Activated T-helper 1 cell treated with anti-CD3 and anti-CD28 coated beads, Interleukin-2, amount 50 U/mL, for 16 hours (primary cell): Measurements from ENCODE around the gene PI4KB.
"Not testable (repeated sequence)": the region's sequence is repeated elsewhere in the genome, so short reads cannot be mapped to it uniquely, and the experiment has no call there.

ENCODE experiments used
- DNase-seq, 2 donors: peaks; one replicate each; pipeline ENCODE4 v3.0.0-alpha.2; 2020; ENCODE audit warnings: low read depth in 1 of 2, low spot score in 1 of 2

Gene PI4KB

DNA sequence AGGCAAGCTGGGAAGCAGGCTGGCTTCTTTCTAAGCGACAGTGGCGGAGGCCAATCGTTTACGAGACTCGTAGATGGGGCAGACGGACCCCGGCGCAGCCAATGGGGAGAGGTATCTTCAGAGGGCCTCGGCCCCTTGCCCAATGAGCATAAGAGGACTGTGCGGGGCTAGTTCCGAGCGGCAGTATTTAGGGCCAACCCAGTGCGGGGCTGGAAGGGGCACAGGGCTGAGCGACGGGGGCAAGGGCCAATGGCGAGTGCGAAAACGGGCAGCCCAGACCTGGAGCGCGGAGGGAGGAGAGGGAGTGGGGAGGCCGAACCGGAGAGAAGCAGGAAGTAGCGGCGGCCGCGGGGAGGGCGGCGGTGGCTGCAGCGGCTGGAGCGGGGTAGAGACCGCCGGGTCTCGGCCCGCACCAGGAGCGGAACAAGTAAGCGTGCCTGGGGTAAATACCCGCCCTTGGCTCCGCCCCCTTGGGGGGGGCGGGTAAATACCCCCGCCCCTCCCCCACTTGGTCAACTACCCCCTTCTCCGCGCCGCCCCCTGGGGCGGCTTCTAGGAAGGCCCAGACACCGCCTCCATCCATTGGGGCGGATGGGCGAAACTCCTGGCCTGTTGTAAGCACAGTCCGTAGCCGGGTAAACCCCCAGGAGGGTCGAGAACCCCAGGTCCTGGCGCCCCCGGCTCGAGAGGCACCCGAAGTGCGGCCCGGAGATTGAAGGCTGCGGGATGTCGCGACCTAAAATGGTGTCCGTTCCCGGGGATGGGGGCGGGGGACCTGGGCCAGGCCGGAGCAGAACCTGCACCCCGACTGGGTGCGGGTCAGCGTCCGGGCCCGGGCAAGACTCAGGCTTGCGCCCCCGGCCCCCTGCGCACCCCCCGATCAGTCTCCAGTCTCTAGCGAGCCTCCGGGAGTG, 45.0 kb downstream of the PI4KB start, which contains the start of gene ZNF687:
ZNF687 (plus strand) TSS at position 331 of the 914 bp plus-strand sequence. CDS start 3,993 bp downstream, outside the sequence.
- DNase-seq: peak; percentile 96 to 97

DNA sequence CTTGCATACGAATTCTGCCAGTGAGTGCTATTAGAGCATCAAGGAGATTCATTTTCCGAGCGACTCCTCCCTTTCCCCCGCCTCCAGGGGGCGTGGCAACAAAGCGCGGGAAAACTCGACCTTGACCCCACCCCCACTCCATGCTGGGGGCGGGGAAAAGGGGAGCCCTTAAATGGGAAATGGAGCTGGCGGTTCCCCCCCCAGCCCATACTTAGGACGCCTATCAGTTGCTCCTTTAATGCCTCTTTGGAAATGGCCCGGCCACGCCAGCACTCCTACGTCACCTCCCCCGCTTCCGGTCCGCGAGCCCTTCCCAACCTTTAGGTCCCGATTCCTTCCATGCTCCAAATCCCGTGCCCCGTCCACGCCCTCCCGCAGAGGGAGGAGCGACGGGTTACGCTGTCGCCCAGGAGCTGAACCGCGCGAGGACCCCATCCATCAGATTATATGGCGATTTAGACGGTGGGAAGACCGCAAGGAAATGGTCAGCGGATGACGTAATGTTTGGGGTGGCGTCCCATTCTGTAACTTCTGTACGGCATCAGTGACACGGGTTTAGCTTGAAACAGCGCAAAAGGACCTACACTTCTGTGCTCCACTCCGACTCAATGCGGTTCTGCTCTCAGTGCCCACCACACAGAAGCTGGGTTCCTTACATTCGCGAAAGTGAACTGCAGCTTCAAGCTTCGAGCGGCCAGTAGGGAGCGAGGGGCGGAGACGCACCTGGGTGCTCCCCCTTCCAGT, 45.8 kb downstream of the PI4KB start:
- peak; percentile 87 to 95 for DNase-seq

DNA sequence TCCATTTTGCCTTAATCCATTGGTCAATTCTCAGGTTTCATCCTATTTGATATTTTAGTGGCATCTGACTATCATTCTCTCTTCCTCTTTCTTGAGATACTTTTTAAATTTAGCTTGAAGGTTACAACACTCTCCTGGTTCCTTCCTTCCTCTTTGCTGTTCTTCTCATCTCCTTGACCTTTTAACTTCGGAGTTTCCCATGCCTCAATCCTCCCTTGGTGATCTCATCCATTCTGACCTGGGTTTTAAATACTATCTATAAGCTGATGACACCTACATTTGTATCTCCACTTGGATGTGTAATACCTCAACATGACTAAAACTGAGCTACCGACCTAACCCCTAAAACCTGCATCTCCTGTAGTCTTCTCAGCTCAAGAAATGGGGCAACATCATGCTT, 50.0 kb downstream of the PI4KB start:
- DNase-seq: no peak

DNA sequence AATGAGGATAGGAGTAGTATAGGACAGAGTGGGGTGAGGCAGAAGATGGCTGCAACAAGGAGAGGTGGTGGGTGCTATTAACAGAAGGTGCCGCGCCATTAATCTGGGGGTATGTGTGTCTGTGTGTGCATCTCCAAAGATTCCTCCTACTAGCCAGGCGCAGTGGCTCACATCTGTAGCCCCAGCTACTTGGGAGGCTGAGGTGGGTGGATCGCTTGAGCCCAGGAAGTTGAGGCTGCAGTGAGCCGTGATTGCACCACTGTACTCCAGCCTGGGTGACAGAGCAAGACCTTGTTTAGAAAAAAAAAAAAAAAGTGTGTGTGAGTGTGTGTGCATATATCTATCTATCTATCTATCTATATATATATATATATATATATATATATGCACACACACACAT, 51.9 kb downstream of the PI4KB start:
- DNase-seq: not testable (repeated sequence)

DNA sequence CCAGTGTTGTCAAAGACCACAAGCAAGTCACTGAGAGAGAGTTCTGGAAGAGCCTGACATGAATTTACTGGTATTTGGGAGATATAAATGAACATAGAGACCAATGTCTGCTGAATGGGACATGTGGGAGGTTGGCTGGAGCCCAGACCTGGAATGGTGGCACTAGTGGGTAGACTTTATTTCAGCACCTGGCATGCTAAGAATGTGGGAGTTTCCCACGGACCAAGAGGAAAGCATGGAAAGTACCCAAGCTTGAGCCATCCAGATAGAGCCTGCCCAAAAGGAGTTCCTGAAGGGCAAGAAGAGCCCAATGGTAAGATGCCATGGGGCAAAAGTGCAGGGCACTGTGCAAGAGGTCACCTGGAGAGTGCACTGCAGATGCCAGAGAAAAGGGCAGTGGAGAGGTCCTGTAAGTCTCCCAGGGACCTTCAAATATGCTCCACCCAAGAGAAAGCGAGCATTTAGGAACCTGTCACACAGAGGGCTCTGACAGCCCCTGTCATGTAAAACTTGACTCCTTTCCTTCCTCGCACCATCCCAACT, 53.2 kb downstream of the PI4KB start:
- DNase-seq: no peak

DNA sequence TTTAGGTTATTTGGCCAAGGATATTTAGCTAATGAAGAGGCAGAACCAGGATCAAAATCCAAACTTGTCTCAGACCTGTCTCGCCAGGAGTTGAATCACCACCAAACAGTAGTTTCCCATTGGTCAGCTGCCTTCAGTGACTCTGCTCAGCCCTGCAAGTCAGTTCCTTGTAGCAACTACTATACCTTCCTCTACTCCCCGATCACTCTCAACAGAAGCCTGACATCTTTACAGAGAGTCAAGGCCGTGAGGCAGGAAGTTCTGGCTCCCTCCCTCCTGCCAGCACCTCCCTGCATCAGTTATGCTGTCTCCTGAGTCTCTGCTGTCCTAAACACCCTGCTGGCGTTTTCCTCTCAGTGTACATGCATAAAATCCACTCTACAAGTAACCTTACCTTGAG, 59.5 kb downstream of the PI4KB start:
- DNase-seq: no peak

DNA sequence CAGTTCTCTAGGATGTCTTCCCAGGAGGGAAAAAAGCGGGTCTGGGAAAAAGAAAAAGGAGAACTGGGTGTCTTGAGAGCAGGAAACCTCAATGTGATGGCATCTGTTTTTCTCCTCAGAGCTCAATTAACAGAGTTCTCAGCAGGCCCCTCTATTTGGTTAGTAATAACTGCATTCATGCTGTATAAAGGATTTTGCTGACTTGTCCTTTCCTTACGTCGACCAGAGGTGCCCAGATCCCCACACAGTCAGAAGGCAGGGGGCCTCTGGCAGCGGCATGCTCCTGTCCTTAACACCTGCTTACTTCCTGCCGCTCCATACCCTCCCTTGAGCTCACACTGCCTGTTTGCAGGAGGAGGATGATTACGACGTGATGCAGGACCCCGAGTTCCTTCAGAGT, 60.4 kb downstream of the PI4KB start:
- no peak for DNase-seq

DNA sequence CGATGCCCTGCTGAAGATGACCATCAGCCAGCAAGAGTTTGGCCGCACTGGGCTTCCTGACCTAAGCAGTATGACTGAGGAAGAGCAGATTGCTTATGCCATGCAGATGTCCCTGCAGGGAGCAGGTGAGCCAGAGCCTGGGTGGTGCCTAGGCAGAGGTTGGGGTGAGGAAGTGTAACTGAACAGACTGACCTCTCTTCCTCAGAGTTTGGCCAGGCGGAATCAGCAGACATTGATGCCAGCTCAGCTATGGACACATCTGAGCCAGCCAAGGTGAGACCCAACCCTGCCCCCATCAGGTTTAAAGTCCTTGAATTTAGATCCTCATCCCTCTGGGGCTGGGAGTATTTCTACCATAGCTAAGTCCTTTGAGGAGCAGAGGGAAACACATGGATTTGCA, 60.9 kb downstream of the PI4KB start:
- DNase-seq: no peak

DNA sequence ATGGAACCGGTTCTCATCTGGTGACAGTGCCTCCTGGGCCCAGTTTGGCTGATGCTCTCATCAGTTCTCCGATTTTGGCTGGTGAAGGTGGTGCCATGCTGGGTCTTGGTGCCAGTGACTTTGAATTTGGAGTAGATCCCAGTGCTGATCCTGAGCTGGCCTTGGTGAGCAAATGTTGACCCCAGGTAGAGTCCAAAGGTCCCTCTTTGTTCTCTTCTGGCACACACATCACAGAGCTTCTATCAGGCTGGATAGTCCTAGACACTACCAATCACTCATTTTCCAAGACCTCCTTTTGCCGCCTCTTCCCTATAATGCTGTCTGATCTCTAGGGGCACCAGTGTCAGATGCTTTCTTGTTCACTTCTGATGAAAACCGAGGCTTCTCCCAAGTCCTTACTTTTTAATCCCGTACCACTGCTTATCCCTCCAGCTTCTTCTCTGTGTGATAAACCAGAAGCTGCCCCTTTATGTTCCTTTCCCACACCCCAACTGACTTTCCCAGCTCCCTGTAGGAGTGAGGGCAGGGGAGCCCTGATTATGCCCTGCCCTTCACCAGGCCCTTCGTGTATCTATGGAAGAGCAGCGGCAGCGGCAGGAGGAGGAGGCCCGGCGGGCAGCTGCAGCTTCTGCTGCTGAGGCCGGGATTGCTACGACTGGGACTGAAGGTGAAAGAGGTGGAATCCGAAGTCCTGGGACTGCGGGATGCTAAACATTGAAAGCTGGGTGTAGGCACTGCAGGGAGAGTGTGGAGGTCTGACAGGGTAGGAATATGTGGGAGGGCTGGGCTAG, 61.6 kb downstream of the PI4KB start:
- no peak for DNase-seq

DNA sequence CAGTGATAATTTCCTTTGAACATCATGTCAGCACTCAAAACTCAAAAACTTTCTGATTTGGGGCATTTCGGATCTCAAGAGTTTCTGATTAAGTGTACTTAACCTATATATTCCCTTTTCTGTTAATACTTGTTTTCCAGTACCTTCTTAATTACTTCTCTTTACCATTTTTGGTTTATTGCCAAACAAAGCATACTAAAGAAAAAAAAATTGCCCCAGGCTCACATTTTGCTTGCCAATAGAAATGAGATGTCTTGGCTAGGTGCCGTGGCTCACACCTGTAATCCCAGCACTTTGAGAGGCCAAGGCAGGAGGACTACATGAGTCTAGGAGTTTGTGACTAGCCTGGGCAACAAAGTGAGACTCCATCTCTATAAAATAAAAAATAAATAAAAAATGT, 67.9 kb downstream of the PI4KB start:
- DNase-seq: no peak

DNA sequence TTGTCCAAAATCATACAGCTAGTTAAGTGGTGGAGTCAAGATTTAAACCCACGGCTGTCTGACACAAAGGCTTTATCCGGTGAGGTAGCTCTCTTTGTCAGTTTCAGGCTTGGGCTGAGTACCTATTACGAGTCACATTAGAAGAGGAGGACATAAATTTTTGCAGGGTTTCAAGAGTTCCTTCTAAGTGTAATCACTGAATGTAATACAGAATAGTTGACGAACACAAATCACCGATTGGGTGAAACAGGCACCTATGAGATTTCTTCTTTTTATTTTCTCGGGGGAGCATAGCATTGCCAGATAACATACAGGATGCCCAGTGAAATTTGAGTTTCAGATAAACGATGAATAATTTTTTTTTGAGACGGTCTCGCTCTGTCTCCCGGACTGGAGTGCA, 71.8 kb downstream of the PI4KB start:
- DNase-seq: no peak

DNA sequence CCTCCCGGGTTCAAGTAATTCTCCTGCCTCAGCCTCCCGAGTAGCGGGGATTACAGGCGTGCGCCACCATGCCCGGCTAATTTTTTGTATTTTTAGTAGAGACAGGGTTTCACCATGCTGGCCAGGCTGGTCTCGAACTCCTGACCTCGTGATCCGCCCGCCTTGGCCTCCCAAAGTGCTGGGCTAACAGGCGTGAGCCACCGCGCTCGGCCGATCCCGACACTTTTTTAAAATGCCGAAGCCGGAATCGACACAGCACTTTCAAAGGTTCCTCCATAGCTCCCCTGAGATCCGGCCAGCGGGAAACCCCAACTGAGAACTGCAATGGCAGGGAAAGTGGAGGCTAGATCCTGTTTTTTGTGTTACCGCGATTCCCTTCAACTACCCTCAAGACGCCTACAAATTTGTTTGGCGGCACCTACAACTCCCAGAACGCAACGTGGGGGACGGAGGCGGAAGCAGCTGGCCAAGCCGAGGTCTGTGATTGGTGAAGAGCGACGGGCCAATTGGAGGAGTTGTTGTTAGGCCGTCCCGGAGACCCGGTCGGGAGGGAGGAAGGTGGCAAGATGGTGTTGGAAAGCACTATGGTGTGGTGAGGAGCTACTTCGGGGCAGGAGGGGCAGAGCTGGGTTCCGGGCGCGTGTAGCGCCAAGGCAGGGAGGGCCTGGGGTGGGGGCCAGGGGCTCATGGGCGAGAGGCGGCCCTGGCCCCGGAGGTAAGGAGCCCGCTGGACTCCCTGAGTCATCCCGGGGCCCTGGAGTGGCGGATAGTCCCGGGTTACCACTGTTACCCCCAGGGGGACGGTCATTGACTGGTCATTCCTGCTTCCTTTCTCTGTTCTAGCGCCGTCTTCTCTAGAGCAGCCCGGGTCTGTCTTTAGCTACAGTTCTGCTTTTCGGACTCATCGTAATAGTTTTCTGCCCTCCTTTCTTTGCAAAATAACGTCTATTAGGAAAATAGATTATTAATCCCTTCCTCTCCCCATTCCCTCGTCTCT, 72.7 kb downstream of the PI4KB start, which contains the start of gene PSMD4:
PSMD4 (plus strand) TSS at position 518 of the 997 bp plus-strand sequence; CDS start at position 567, 49 bp downstream.
- peak; percentile 82 to 86 for DNase-seq

DNA sequence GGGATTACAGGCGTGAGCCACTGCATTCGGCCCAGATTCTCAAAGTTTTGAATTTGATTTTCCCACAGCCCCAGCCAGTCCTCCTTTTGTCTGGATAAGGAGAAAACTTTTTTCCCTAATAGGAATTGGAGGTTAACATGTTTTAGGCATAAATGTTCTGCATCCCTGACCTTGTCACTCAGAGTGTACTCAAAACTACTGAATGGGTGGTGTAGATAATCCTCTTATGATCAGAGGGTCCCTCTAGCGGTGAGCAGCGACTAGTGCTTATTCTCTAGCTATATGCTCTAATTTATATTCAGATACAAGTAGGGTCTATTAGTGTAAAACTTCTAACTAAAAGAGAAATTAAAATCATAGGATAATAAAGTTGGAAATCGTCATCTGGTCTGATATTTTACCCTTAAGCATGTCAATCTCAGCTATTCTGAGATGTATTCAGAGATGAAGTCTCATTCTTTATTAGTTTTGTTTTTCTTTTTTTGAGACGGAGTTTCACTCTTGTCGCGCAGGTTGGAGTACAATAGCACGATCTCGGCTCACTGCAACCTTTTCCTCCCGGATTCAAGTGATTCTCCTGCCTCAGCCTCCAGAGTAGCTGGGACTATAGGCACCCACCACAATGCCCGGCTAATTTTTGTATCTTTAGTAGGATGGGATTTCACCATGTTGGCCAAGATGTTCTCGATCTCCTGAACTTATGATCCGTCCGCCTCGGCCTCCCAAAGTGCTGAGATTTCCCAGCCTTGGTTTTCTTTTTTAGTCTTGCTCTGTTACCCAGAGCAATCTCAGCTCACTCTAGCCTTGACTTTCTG, 75.4 kb downstream of the PI4KB start:
- peak; percentile 22 to 24 for DNase-seq

DNA sequence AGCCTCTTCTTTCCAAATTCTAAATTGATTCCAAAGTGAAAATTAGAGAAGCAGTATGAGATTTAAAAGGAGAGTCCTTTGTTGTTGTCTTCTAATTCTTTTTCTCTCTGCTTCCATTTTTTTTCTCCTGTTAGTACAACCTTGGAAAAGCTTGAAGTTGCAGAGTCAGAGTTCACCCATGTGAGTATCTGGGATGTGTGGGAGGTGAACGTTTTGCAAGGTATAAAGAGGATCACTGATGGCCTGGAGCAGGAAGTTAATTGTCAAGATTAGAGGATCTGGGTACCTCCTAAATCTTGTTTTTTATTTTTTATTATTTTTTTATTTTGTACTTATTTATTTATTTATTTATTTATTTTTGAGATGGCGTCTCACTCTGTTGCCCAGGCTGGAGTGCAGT, 80.4 kb downstream of the PI4KB start:
- no peak for DNase-seq

DNA sequence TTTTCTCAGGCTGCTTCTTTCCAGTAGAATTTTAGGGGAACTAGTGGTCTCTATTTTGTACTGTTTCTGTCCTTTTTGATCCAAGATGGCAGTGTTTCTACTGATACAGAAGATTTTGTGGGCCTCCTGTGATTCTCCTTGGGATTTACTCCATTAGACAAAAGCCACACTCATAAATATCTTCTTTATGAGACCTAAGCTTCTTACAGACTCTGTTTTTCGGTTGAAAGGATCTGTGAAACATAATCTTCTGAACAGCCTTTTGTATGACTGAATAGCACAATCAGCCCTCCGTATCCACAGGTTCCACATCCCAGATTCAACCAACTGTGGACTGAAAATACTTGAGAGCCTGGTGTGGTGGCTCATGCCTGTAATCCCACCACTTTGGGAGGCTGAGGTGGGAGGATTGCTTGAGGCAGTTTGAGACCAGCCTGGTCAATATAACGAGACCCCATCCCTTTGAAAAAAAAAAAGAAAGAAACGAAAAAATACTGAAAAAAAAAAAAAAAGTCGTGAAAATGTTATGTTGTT, 83.5 kb downstream of the PI4KB start:
- DNase-seq: no peak

DNA sequence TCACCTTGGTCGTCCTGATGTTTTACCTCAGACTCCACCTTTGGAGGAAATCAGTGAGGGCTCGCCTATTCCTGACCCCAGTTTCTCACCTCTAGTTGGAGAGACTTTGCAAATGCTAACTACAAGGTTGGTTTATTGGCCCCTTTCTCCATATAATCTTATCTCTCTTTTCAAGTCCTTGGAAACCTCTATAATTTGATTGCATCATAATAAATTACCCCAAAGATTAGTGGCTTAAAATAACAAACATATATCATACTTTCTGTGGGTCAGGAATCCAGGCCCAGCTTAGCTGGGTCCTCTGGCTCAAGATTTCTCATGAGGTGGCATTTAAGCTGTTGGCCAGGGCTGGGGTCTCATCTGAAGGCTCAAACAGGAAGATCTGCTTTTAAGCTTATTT, 84.8 kb downstream of the PI4KB start:
- no peak for DNase-seq
